Measurements from ENCODE around the gene PLIN1. TPM values are rescaled to one million over a fixed set of nuclear protein-coding genes. Genes with fewer than 3 reads are reported as not detected.
"Not testable (repeated sequence)": the region's sequence is repeated elsewhere in the genome, so short reads cannot be mapped to it uniquely, and the experiment has no call there.

PLIN1 gene
- total RNA-seq, 1 experiment from 2014 or later = 0.32 TPM

GRCh38 chr15:89690276-89691218 lies 11.4 kb upstream of the PLIN1 start, which contains the start of the genes PEX11A and WDR93 (continued):
- TF ChIP-seq, protein P1, sequence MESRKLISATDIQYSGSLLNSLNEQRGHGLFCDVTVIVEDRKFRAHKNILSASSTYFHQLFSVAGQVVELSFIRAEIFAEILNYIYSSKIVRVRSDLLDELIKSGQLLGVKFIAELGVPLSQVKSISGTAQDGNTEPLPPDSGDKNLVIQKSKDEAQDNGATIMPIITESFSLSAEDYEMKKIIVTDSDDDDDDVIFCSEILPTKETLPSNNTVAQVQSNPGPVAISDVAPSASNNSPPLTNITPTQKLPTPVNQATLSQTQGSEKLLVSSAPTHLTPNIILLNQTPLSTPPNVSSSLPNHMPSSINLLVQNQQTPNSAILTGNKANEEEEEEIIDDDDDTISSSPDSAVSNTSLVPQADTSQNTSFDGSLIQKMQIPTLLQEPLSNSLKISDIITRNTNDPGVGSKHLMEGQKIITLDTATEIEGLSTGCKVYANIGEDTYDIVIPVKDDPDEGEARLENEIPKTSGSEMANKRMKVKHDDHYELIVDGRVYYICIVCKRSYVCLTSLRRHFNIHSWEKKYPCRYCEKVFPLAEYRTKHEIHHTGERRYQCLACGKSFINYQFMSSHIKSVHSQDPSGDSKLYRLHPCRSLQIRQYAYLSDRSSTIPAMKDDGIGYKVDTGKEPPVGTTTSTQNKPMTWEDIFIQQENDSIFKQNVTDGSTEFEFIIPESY (IDR thresholded peaks at IDR 0.05; ENCODE audit: extremely low read depth, insufficient replicate concordance, low read length) = no peak
- no peak for TF ChIP-seq CBX3 (IDR thresholded peaks at IDR 0.05; ENCODE audit: low read depth)
- TF ChIP-seq RAD21 (IDR thresholded peaks at IDR 0.05; ENCODE audit: low read depth) = no peak

- H3K9me3 ChIP-seq (ENCODE audit: control insufficient read depth in 1 of 2, insufficient read depth in 1 of 2, low read depth in 1 of 2, low read length in 2 of 2); H3K36me3 ChIP-seq (ENCODE audit: control insufficient read depth in 1 of 2, insufficient read depth in 2 of 2, low read length in 2 of 2); H4K20me1 ChIP-seq (ENCODE audit: insufficient read depth); CTCF ChIA-PET; ATAC-seq; POLR2A ChIA-PET; intact Hi-C loops (cut with micrococcal nuclease); H3K79me2 ChIP-seq (ENCODE audit: insufficient read depth, low read length); DNase-seq (ENCODE audit: low read depth, low spot score); RAD21 ChIA-PET (ENCODE audit: low non-redundant PET in 1 of 2, low total read pairs in 2 of 2, uncharacterized antibody in 2 of 2, unreplicated experiment in 2 of 2); H3K9me2 ChIP-seq (ENCODE audit: insufficient read depth); BruUV-seq (replicated peaks); H3K27me3 ChIP-seq (ENCODE audit: insufficient read depth, low read length): not testable (repeated sequence)
- H3K9ac ChIP-seq (ENCODE audit: low read length) = peak overlapping the region; percentile 69
- peaks cover 7 to 13% of the 10 kb centered on the region in 2 experiments for H3K4me1 ChIP-seq (ENCODE audit: control insufficient read depth in 1 of 2, insufficient read depth in 2 of 2, low read length in 2 of 2)
- peak overlapping the region; percentile 88 to 92 for H3K4me3 ChIP-seq (replicated peaks in 1 of 2; ENCODE audit: low read depth in 1 of 2, low read length in 2 of 2)
- peak overlapping the region; percentile 83 for H3K4me2 ChIP-seq (ENCODE audit: low read length)
- H2AFZ ChIP-seq (ENCODE audit: low read depth, low read length, poor library complexity, severe bottlenecking) = peak overlapping the region; percentile 96
- peak; percentile 3; the same call in 1 of the 2 replicates for TF ChIP-seq SIN3A (IDR thresholded peaks at IDR 0.05; ENCODE audit: low read depth)
- H3K27ac ChIP-seq (ENCODE audit: low read depth, low read length) = peak overlapping the region; percentile 33; the same call in 1 of the 2 replicates
Observed at GRCh38 chr15:89689930-89690275, 10.7 kb upstream of the PLIN1 start.
